Natural killer cell (primary cell): Measurements from ENCODE around the gene FARP1. TPM values are rescaled to one million over a fixed set of nuclear protein-coding genes. Genes with fewer than 3 reads are reported as not detected.

Experiments used
- ATAC-seq, 3 donors: fragments of 150-1000 bp in 2 of 3; fragments of 200-7000 bp in 1 of 3; cut with Tn5 transposase; 1 replicate in 1 of 3; 2 replicates in 2 of 3; pipeline ENCODE4 v1.10.0; 2021; ENCODE audit warnings: mild to moderate bottlenecking in 2 of 3, moderate library complexity in 2 of 3
- DNase-seq, 2 donors: peaks; one replicate each; pipeline versions ENCODE4 v3.0.0 to v3.0.0-alpha.2; 2013 to 2021; ENCODE audit warnings: mixed read lengths in 1 of 2
- H3K27ac ChIP-seq: one replicate; pipeline ENCODE4 v1.5.1; 2013; ENCODE audit warnings: mild to moderate bottlenecking, low read length
- H3K27me3 ChIP-seq: one replicate; pipeline ENCODE4 v1.6.1; 2013; ENCODE audit warnings: low read length; ENCODE audit not compliant: control insufficient read depth, insufficient read depth
- H3K36me3 ChIP-seq: one replicate; pipeline ENCODE4 v1.6.1; 2013; ENCODE audit warnings: low read length; ENCODE audit not compliant: control insufficient read depth, insufficient read depth
- H3K4me1 ChIP-seq: one replicate; pipeline ENCODE4 v1.6.1; 2013; ENCODE audit warnings: low read length; ENCODE audit not compliant: control insufficient read depth, insufficient read depth
- H3K4me3 ChIP-seq: one replicate; pipeline ENCODE4 v1.5.1; 2013; ENCODE audit warnings: low read length
- H3K9me3 ChIP-seq: one replicate; pipeline ENCODE4 v1.6.1; 2013; ENCODE audit warnings: low read length; ENCODE audit not compliant: control insufficient read depth, insufficient read depth
- H3K27ac Mint-ChIP-seq, 2 donors: one replicate each; pipeline ENCODE4 v1.8.0; 2022; ENCODE audit warnings: mild to moderate bottlenecking in 2 of 2, mixed read lengths in 2 of 2, moderate library complexity in 1 of 2
- H3K27me3 Mint-ChIP-seq, 2 donors: one replicate each; pipeline ENCODE4 v1.8.0; 2022; ENCODE audit warnings: low read depth in 2 of 2, mixed read lengths in 2 of 2
- H3K36me3 Mint-ChIP-seq: one replicate; pipeline ENCODE4 v1.8.0; 2022; ENCODE audit warnings: mixed read lengths
- H3K4me1 Mint-ChIP-seq, 2 donors: one replicate each; pipeline ENCODE4 v1.8.0; 2022; ENCODE audit warnings: mixed read lengths in 2 of 2
- H3K4me3 Mint-ChIP-seq: one replicate; pipeline ENCODE4 v1.8.0; 2022; ENCODE audit warnings: mild to moderate bottlenecking, moderate library complexity, mixed read lengths
- H3K9me3 Mint-ChIP-seq, 2 donors: one replicate each; pipeline ENCODE4 v1.8.0; 2022; ENCODE audit warnings: mixed read lengths in 2 of 2
- CTCF ChIP-seq: fragments of 200-600 bp; IDR thresholded peaks from one replicate; pipeline ENCODE4 v1.8.0; 2022; ENCODE audit warnings: antibody characterized with exemption
- WGBS: methylation state at CpG from one replicate; pipeline ENCODE4 v1.1.7; 2013; ENCODE audit warnings: missing lambda C conversion rate; ENCODE audit not compliant: insufficient coverage; 5-methylcytosine and 5-hydroxymethylcytosine counted together
- intact Hi-C: fragments of 100-400 bp; cut with micrococcal nuclease; formaldehyde crosslinking; loops from one replicate; pipeline ENCODE4 v1.14.2; 2022
- total RNA-seq, 4 donors: library from RNA; stranded (reverse); fragments of 120-200 nt in 1 of 4; gene quantifications; one replicate each; pipeline versions ENCODE4 v1.2.3 to v1.2.4, GENCODE V29; 2013 to 2022

FARP1 gene
- total RNA-seq, 3 donors from 2014 or later (not counting 1 experiment from before 2014, with no cell fraction given), result 0.71 to 1.2 (median 1.1) TPM

GRCh38 chr13:98338310-98338709 is 195.4 kb downstream of the FARP1 start:
- Mint-ChIP-seq H3K27me3 (peaks cover 7 to 8% of the 10 kb centered on the region in 2 donors), H3K9me3 (no peaks in the 10 kb centered on the region), H3K4me3 (no peak overlapping the region), H3K36me3 (no peaks in the 10 kb centered on the region), H3K27ac (no peak overlapping the region), H3K4me1 (no peaks in the 10 kb centered on the region)
- intact Hi-C loops, result no loop called here
- no peak overlapping the region for H3K4me3 ChIP-seq
- no peaks in the 10 kb centered on the region for H3K27me3 ChIP-seq
- WGBS, result 80% methylated on average over 5 of the region's 5 CpGs
- no peak overlapping the region for H3K27ac ChIP-seq
- DNase-seq, result no peak
- no peak for TF ChIP-seq CTCF
- H3K4me1 ChIP-seq, result no peaks in the 10 kb centered on the region
- no peak for ATAC-seq
- no peaks in the 10 kb centered on the region for H3K36me3 ChIP-seq
- no peaks in the 10 kb centered on the region for H3K9me3 ChIP-seq

GRCh38 chr13:98339684-98340425 is 197.0 kb downstream of the FARP1 start:
- WGBS, result 82% methylated on average over 7 of the region's 8 CpGs
- H3K36me3 ChIP-seq, result no peaks in the 10 kb centered on the region
- Mint-ChIP-seq H3K36me3 (no peaks in the 10 kb centered on the region), H3K4me3 (no peak overlapping the region), H3K9me3 (no peaks in the 10 kb centered on the region), H3K27me3 (peaks cover 7 to 10% of the 10 kb centered on the region in 2 donors), H3K27ac (no peak overlapping the region), H3K4me1 (no peaks in the 10 kb centered on the region)
- no peak overlapping the region for H3K4me3 ChIP-seq
- no peak for TF ChIP-seq CTCF
- no peak for DNase-seq
- H3K27me3 ChIP-seq, result no peaks in the 10 kb centered on the region
- ATAC-seq, result no peak
- no peaks in the 10 kb centered on the region for H3K9me3 ChIP-seq
- intact Hi-C loops, result no loop called here
- H3K4me1 ChIP-seq, result no peaks in the 10 kb centered on the region
- H3K27ac ChIP-seq, result no peak overlapping the region

- no peak for TF ChIP-seq CTCF
- no peaks in the 10 kb centered on the region for H3K27me3 ChIP-seq
- WGBS, result 86% methylated on average over 4 of the region's 4 CpGs
- Mint-ChIP-seq H3K27ac (no peak overlapping the region), H3K36me3 (no peaks in the 10 kb centered on the region), H3K4me1 (no peaks in the 10 kb centered on the region), H3K9me3 (no peaks in the 10 kb centered on the region), H3K4me3 (no peak overlapping the region), H3K27me3 (peaks cover 7 to 10% of the 10 kb centered on the region in 2 donors)
- no peaks in the 10 kb centered on the region for H3K9me3 ChIP-seq
- intact Hi-C loops, result no loop called here
- no peak overlapping the region for H3K27ac ChIP-seq
- no peak for DNase-seq
- H3K4me3 ChIP-seq, result no peak overlapping the region
- H3K36me3 ChIP-seq, result no peaks in the 10 kb centered on the region
- ATAC-seq, result no peak
- H3K4me1 ChIP-seq, result no peaks in the 10 kb centered on the region
These were observed 200.1 kb downstream of the FARP1 start for GRCh38 chr13:98342953-98343352.

GRCh38 chr13:98343461-98343860 is 200.6 kb downstream of the FARP1 start:
- no peaks in the 10 kb centered on the region for H3K9me3 Mint-ChIP-seq
- H3K4me3 ChIP-seq, result no peak overlapping the region
- no peaks in the 10 kb centered on the region for H3K4me1 ChIP-seq
- ATAC-seq (no peak), DNase-seq (no peak)
- peaks cover 7 to 10% of the 10 kb centered on the region in 2 donors for H3K27me3 Mint-ChIP-seq
- TF ChIP-seq CTCF, result no peak
- no peak overlapping the region for H3K27ac Mint-ChIP-seq
- no peaks in the 10 kb centered on the region for H3K36me3 Mint-ChIP-seq
- 85% methylated on average over 10 of the region's 10 CpGs for WGBS
- no peak overlapping the region for H3K27ac ChIP-seq
- no peak overlapping the region for H3K4me3 Mint-ChIP-seq
- H3K27me3 ChIP-seq, result no peaks in the 10 kb centered on the region
- intact Hi-C loops, result no loop called here
- no peaks in the 10 kb centered on the region for H3K9me3 ChIP-seq
- H3K4me1 Mint-ChIP-seq, result no peaks in the 10 kb centered on the region
- no peaks in the 10 kb centered on the region for H3K36me3 ChIP-seq
